ENCODE measurements around the gene TAF4.

DNA sequence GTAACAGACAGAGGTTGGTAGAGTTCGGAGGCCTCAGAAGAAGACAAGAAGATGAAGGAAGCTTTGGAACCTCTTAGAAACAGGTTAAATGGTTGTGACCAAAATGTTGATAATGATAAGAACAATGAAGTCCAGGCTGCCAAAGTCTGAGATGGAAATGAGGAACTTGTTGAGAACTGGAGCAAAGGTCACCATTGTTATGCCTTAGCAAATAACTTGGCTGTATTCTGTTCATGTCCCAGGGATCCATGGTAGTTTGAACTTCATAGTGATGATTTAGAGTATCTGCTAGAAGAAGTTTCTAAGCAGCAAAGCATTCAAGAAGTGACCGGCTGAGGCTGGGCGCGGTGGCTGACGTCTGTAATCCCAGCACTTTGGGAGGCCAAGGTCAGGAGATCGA, 45.5 kb upstream of the TAF4 start:
- TF ChIP-seq ZNF558 (CRISPR knock-in tag; IDR thresholded peaks at IDR 0.05; ENCODE audit: borderline replicate concordance) = no peak
- no peak for TF ChIP-seq TCF7 (IDR thresholded peaks at IDR 0.05; ENCODE audit: low read depth)
- TF ChIP-seq, protein P1, sequence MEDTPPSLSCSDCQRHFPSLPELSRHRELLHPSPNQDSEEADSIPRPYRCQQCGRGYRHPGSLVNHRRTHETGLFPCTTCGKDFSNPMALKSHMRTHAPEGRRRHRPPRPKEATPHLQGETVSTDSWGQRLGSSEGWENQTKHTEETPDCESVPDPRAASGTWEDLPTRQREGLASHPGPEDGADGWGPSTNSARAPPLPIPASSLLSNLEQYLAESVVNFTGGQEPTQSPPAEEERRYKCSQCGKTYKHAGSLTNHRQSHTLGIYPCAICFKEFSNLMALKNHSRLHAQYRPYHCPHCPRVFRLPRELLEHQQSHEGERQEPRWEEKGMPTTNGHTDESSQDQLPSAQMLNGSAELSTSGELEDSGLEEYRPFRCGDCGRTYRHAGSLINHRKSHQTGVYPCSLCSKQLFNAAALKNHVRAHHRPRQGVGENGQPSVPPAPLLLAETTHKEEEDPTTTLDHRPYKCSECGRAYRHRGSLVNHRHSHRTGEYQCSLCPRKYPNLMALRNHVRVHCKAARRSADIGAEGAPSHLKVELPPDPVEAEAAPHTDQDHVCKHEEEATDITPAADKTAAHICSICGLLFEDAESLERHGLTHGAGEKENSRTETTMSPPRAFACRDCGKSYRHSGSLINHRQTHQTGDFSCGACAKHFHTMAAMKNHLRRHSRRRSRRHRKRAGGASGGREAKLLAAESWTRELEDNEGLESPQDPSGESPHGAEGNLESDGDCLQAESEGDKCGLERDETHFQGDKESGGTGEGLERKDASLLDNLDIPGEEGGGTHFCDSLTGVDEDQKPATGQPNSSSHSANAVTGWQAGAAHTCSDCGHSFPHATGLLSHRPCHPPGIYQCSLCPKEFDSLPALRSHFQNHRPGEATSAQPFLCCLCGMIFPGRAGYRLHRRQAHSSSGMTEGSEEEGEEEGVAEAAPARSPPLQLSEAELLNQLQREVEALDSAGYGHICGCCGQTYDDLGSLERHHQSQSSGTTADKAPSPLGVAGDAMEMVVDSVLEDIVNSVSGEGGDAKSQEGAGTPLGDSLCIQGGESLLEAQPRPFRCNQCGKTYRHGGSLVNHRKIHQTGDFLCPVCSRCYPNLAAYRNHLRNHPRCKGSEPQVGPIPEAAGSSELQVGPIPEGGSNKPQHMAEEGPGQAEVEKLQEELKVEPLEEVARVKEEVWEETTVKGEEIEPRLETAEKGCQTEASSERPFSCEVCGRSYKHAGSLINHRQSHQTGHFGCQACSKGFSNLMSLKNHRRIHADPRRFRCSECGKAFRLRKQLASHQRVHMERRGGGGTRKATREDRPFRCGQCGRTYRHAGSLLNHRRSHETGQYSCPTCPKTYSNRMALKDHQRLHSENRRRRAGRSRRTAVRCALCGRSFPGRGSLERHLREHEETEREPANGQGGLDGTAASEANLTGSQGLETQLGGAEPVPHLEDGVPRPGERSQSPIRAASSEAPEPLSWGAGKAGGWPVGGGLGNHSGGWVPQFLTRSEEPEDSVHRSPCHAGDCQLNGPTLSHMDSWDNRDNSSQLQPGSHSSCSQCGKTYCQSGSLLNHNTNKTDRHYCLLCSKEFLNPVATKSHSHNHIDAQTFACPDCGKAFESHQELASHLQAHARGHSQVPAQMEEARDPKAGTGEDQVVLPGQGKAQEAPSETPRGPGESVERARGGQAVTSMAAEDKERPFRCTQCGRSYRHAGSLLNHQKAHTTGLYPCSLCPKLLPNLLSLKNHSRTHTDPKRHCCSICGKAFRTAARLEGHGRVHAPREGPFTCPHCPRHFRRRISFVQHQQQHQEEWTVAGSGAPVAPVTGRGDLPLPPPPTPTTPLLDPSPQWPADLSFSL (CRISPR knock-in tag; IDR thresholded peaks at IDR 0.05) = no peak
- TF ChIP-seq, protein P2, sequence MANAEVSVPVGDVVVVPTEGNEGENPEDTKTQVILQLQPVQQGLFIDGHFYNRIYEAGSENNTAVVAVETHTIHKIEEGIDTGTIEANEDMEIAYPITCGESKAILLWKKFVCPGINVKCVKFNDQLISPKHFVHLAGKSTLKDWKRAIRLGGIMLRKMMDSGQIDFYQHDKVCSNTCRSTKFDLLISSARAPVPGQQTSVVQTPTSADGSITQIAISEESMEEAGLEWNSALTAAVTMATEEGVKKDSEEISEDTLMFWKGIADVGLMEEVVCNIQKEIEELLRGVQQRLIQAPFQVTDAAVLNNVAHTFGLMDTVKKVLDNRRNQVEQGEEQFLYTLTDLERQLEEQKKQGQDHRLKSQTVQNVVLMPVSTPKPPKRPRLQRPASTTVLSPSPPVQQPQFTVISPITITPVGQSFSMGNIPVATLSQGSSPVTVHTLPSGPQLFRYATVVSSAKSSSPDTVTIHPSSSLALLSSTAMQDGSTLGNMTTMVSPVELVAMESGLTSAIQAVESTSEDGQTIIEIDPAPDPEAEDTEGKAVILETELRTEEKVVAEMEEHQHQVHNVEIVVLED (CRISPR knock-in tag; IDR thresholded peaks at IDR 0.05; ENCODE audit: borderline replicate concordance) = no peak
- TF ChIP-seq, protein P3, sequence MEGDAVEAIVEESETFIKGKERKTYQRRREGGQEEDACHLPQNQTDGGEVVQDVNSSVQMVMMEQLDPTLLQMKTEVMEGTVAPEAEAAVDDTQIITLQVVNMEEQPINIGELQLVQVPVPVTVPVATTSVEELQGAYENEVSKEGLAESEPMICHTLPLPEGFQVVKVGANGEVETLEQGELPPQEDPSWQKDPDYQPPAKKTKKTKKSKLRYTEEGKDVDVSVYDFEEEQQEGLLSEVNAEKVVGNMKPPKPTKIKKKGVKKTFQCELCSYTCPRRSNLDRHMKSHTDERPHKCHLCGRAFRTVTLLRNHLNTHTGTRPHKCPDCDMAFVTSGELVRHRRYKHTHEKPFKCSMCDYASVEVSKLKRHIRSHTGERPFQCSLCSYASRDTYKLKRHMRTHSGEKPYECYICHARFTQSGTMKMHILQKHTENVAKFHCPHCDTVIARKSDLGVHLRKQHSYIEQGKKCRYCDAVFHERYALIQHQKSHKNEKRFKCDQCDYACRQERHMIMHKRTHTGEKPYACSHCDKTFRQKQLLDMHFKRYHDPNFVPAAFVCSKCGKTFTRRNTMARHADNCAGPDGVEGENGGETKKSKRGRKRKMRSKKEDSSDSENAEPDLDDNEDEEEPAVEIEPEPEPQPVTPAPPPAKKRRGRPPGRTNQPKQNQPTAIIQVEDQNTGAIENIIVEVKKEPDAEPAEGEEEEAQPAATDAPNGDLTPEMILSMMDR (CRISPR knock-in tag; IDR thresholded peaks at IDR 0.05) = no peak
- TF ChIP-seq, protein P4, sequence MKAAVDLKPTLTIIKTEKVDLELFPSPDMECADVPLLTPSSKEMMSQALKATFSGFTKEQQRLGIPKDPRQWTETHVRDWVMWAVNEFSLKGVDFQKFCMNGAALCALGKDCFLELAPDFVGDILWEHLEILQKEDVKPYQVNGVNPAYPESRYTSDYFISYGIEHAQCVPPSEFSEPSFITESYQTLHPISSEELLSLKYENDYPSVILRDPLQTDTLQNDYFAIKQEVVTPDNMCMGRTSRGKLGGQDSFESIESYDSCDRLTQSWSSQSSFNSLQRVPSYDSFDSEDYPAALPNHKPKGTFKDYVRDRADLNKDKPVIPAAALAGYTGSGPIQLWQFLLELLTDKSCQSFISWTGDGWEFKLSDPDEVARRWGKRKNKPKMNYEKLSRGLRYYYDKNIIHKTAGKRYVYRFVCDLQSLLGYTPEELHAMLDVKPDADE (CRISPR knock-in tag; IDR thresholded peaks at IDR 0.05) = no peak
- TF ChIP-seq FOXC1 (CRISPR knock-in tag; IDR thresholded peaks at IDR 0.05; ENCODE audit: borderline replicate concordance) = no peak
- TF ChIP-seq TBX2 (CRISPR knock-in tag; IDR thresholded peaks at IDR 0.05; ENCODE audit: borderline replicate concordance) = no peak
- TF ChIP-seq, protein P5, sequence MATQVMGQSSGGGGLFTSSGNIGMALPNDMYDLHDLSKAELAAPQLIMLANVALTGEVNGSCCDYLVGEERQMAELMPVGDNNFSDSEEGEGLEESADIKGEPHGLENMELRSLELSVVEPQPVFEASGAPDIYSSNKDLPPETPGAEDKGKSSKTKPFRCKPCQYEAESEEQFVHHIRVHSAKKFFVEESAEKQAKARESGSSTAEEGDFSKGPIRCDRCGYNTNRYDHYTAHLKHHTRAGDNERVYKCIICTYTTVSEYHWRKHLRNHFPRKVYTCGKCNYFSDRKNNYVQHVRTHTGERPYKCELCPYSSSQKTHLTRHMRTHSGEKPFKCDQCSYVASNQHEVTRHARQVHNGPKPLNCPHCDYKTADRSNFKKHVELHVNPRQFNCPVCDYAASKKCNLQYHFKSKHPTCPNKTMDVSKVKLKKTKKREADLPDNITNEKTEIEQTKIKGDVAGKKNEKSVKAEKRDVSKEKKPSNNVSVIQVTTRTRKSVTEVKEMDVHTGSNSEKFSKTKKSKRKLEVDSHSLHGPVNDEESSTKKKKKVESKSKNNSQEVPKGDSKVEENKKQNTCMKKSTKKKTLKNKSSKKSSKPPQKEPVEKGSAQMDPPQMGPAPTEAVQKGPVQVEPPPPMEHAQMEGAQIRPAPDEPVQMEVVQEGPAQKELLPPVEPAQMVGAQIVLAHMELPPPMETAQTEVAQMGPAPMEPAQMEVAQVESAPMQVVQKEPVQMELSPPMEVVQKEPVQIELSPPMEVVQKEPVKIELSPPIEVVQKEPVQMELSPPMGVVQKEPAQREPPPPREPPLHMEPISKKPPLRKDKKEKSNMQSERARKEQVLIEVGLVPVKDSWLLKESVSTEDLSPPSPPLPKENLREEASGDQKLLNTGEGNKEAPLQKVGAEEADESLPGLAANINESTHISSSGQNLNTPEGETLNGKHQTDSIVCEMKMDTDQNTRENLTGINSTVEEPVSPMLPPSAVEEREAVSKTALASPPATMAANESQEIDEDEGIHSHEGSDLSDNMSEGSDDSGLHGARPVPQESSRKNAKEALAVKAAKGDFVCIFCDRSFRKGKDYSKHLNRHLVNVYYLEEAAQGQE (IDR thresholded peaks at IDR 0.05; ENCODE audit: borderline replicate concordance in 1 of 2, low read depth in 1 of 2, low read length in 2 of 2) = no peak
- TF ChIP-seq, protein P6, sequence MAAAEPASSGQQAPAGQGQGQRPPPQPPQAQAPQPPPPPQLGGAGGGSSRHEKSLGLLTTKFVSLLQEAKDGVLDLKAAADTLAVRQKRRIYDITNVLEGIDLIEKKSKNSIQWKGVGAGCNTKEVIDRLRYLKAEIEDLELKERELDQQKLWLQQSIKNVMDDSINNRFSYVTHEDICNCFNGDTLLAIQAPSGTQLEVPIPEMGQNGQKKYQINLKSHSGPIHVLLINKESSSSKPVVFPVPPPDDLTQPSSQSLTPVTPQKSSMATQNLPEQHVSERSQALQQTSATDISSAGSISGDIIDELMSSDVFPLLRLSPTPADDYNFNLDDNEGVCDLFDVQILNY (CRISPR knock-in tag; conservative IDR thresholded peaks at IDR 0.05) = no peak

Measured in HepG2 (cell line).